ENCODE results near the gene ANKRD6.

The ANKRD6 gene

GRCh38 chr6:89459501-89459900 lies 26.5 kb downstream of the ANKRD6 start:
- TF ChIP-seq, protein P1, sequence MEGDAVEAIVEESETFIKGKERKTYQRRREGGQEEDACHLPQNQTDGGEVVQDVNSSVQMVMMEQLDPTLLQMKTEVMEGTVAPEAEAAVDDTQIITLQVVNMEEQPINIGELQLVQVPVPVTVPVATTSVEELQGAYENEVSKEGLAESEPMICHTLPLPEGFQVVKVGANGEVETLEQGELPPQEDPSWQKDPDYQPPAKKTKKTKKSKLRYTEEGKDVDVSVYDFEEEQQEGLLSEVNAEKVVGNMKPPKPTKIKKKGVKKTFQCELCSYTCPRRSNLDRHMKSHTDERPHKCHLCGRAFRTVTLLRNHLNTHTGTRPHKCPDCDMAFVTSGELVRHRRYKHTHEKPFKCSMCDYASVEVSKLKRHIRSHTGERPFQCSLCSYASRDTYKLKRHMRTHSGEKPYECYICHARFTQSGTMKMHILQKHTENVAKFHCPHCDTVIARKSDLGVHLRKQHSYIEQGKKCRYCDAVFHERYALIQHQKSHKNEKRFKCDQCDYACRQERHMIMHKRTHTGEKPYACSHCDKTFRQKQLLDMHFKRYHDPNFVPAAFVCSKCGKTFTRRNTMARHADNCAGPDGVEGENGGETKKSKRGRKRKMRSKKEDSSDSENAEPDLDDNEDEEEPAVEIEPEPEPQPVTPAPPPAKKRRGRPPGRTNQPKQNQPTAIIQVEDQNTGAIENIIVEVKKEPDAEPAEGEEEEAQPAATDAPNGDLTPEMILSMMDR (IDR thresholded peaks at IDR 0.05) = no peak

GRCh38 chr6:89460713-89461112 lies 27.8 kb downstream of the ANKRD6 start:
- TF ChIP-seq, protein P1 (IDR thresholded peaks at IDR 0.05) = no peak

DNA sequence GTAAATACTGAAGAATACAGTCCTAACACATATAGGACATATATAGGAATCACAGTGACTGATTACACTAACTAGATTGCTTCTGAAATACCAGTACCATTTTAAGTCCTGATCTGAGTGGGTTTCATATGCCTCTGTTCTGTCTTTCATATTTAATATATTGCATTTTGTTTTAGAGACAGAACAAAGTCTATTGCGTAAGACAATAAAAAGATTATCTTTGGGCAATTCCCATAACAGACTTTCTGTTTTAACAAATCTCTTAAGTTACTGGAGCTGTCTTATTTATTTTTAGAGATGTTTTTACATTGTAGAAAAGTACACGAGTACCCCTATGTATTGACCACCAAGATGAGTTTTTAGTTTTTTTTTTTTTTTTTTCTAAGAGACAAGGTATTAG lies 29.6 kb downstream of the ANKRD6 start:
- TF ChIP-seq, protein P1 (IDR thresholded peaks at IDR 0.05) = no peak

- TF ChIP-seq, protein P1 (IDR thresholded peaks at IDR 0.05) = no peak
These were observed 31.3 kb downstream of the ANKRD6 start for GRCh38 chr6:89464295-89464694.

GRCh38 chr6:89467437-89467836 lies 34.5 kb downstream of the ANKRD6 start:
- TF ChIP-seq, protein P1 (IDR thresholded peaks at IDR 0.05) = no peak

- TF ChIP-seq, protein P1 (IDR thresholded peaks at IDR 0.05) = no peak
These were observed 36.0 kb downstream of the ANKRD6 start for GRCh38 chr6:89468998-89469397.

DNA sequence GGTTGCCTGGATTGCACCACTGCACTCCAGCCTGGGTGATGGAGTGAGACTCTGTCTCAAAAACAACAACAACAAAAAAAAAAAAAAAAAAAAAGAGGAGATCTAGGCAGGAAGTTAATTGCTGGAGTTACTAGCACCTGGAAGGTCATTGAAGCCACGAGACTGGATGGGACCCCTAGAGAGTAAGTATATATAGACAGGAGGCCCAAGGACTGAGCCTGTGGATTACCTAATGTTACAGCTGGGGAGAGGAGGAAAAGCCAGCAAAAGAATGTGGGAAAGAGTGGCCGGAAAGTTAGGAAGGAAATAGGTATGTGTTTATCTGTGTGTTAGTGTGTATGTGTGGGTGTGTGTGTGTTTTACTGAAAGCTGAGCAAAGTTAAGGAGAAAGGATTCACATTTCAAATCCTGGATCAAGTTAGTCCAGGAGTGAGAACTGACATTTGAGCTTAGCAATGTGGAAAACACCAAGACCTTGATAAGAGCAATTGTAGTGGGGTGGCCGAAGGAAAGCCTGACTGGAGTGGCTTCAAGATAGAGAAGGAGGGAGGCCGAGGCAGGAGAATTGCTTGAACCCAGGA lies 38.4 kb downstream of the ANKRD6 start:
- TF ChIP-seq, protein P1 (IDR thresholded peaks at IDR 0.05) = no peak

DNA sequence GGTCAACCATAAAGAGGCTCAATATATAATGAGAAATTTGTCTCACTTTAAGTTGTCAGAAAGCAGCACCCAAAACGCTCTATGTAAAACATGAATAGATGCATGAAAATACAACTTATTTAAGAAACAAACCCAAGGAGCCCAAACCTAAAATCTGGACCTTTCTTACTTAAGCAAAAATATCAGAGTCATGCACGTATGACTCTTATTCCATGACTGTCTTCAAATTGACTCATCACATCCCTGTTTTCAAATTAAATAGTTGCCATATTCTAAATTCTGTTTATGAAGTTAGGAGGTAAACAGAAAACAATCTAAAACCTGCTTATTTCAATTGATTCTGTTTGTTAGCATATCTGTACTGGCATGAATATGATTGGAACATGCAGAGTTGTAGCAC lies 42.1 kb downstream of the ANKRD6 start:
- TF ChIP-seq, protein P1 (IDR thresholded peaks at IDR 0.05) = no peak

All from LNCAP (cell line).